ENCODE results near the gene ARAP2.

Gene ARAP2

GRCh38 chr4:36277533-36277932 is 33.2 kb upstream of the ARAP2 start:
- no peak for TF ChIP-seq CTCF (IDR thresholded peaks at IDR 0.05; ENCODE audit: control insufficient read depth, extremely low read depth, insufficient read depth)
- DNase-seq (ENCODE audit: low read depth): no peak
- no peak overlapping the region for H3K4me3 ChIP-seq (ENCODE audit: low read depth, low read length)

- no peak overlapping the region for H3K4me3 ChIP-seq (ENCODE audit: low read depth, low read length)
- TF ChIP-seq CTCF (IDR thresholded peaks at IDR 0.05; ENCODE audit: control insufficient read depth, extremely low read depth, insufficient read depth): no peak
- DNase-seq (ENCODE audit: low read depth): no peak
Measured at GRCh38 chr4:36274158-36274557, 29.8 kb upstream of the ARAP2 start.

GRCh38 chr4:36273276-36273675 is 29.0 kb upstream of the ARAP2 start:
- no peak for TF ChIP-seq CTCF (IDR thresholded peaks at IDR 0.05; ENCODE audit: control insufficient read depth, extremely low read depth, insufficient read depth)
- no peak overlapping the region for H3K4me3 ChIP-seq (ENCODE audit: low read depth, low read length)
- no peak for DNase-seq (ENCODE audit: low read depth)

- no peak overlapping the region for H3K4me3 ChIP-seq (ENCODE audit: low read depth, low read length)
- DNase-seq (ENCODE audit: low read depth): no peak
- no peak for TF ChIP-seq CTCF (IDR thresholded peaks at IDR 0.05; ENCODE audit: control insufficient read depth, extremely low read depth, insufficient read depth)
Measured at GRCh38 chr4:36269533-36270173, 25.3 kb upstream of the ARAP2 start.

- DNase-seq (ENCODE audit: low read depth): no peak
- TF ChIP-seq CTCF (IDR thresholded peaks at IDR 0.05; ENCODE audit: control insufficient read depth, extremely low read depth, insufficient read depth): no peak
- no peak overlapping the region for H3K4me3 ChIP-seq (ENCODE audit: low read depth, low read length)
Measured at GRCh38 chr4:36269101-36269500, 24.8 kb upstream of the ARAP2 start.

GRCh38 chr4:36267486-36268268 is 23.4 kb upstream of the ARAP2 start:
- DNase-seq (ENCODE audit: low read depth): no peak
- no peak for TF ChIP-seq CTCF (IDR thresholded peaks at IDR 0.05; ENCODE audit: control insufficient read depth, extremely low read depth, insufficient read depth)
- H3K4me3 ChIP-seq (ENCODE audit: low read depth, low read length): no peak overlapping the region

Data from LNCaP clone FGC (cell line).